NCI-H2081 treated with DMSO at 0.1 percent for 48 hours (cell line): ENCODE data around the gene CEACAM21.

Experiments used
- DNase-seq: peaks from one replicate; lab custom pipeline; 2025; lab: John Stamatoyannopoulos, UW

CEACAM21 gene

DNA sequence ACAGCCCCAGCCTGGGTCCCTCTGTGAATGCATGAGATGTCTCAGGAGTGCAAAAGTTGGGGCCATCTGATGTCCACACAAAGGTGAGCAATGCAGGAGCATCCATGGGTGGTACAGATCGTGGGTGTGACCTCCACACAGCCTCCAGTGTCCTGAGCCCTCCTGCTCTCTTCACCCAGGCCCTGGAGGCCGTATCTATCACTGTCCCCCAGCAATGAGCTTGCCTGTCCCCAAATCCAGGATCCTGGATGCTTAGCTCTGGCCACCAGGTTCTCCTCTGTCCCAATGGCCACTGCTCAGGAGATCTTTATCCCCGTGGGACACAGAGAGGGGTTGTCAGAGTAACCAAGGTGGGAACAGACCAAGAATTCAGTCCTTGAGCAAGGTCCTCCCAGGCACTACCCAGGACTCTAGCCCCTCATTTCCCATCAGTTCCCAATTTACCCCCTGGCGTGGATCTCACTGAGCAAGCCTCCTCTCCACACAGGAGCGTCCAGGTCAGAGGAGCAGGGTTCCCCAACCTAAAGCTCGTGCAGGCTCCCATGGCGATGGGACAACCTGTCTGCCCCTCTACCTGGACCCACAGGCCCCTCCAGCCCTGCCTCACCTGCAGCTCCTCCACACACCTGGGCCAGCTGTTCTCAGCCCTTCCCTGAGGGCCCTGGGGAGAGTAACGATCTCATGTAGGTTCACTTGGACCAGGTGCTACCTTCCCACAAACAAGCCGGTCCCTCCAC, 11.3 kb downstream of the CEACAM21 start:
- DNase-seq, result no peak

DNA sequence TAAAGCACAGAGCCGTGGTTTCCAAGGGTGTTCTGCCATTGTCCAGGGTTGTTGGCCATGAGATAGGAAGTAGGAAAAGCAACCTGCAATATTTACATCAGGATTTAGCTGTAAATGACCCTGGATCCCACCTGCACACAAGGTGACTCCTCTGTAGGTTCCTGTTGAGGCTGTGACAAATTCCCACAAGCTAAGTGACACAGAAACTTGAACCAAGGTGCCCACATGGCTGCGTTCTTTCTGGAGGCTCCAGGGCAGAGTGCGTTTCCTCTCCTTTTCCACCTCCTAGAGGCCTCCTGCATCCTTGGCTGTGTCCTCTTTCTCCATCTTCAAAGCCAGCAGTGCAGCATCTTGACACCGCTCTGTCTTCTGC, 11.9 kb downstream of the CEACAM21 start:
- no peak for DNase-seq

DNA sequence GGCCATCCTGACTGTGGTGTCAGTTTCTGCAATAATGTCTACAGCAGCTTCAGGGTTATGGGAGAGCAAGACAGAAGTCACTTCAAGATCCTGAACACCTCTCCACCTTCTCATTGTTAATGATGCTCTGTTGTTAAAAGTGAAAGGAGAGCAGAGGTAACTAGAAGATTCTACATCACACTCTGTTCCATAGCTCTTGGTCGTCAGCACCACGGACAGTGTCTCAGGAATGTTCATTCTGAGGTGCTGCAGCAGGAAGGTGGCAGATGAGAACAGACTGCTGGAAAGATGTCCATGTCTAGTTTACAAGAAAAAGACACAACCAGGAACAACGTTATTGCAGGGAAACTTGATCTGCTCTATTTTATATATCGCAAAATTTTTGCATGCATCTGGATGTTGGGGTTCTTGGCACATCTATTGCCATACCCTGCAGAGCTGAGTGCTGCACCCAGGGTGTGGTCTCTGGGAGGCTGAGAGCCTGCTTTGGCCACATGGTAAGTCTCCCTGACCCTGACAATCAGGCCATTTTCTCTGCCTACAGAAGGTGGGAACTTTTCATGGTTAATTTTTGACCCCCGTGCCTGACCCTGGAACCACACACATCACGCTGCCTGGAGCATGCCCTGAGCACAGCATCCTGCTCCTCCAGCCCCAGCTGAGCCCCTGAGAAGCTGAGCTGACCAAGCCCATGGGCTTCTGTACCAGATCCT, 12.7 kb downstream of the CEACAM21 start:
- no peak for DNase-seq

DNA sequence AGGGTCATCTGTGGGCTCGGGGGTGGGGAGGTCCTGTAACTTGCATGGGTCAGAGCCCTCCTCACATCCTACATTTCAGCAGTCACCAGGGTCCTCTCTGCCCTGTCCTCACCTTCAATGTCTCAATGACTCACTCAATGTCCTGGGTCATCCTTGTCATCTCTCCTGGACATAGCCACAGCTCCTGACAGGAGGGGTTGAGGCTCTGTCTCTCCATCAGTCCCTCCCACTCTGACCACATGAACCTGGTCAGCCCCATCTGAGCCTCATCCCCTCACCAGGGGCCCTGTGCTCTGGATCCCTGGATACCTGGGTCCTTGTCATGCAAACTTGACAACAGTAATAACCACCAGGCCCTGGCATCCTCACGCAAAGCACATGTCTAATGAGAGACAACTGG, 13.4 kb downstream of the CEACAM21 start:
- no peak for DNase-seq

DNA sequence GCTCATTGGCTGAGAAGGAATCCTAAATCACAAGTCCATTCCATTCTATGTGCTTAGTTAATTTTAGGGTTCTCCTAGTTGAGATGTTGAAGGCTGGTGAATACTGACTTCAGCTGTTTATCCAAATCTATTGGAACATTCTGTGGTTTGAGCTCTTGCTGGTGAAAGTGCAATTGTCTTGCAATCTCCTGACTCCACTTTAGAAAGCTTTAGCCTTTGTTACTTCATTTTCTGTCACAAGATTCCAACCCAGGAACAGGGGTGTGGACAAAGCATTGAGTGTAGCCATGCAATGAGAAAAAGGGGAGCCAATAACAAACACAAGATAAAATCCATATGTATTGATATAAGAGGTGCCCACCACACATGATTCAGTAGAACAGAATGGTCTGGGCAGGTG, 15.0 kb downstream of the CEACAM21 start:
- no peak for DNase-seq

DNA sequence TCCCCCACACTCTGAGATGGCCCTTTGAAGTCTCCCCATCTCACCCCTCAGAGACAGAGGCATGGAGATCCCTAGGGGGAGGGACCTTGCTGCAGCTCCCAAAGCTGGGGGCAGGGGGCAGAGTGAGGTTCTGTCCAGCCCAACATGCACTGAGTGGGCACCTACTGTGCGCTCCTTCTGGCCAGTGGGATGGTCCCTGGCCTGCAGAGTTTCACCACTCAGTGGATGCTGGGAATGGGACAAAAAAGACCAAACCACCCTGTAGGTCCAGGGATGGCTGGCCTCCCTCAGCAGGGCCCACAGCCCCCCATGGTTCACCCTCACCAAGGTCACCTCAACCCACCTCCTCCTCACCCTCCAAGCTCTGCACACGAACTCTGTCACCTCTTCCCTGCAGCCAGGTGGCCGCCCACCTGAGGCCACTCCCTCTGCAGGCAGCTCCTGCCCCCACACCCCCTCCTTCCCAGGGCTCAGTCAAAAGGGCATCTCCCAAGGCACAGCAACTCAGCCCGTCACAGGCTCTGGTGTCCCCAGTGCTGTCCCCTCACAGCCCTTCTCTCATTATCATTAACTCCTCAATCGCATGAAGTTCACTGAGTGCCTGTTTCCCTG, 16.1 kb downstream of the CEACAM21 start:
- no peak for DNase-seq

DNA sequence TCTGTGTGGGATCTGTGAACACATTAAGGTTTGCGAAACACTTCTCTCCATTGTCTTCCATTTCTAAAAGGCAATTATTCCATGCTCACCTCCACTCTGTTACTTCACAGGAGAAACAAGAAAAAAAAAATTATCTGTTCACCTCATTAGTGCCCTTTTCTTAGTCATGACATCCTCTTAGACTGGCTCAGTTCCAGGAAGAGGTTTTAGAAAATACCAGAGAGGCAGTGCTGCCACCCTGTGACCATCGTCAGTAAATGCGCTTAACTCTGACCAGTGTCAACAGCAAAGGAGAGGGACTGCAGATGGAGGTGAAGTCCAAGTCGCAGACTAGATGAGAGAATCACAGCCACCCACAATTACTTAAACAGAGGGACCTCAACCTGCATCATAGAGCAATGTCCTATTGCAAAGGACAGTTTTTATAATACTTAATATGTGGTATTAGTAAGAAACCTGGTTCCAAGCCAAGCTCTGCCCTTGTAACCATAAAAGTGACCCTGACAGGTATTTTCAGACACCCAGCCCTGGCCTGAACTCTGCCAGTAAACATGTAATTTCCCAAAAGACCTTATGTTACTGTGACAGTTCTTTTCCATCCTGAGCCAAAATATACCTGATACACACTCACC, 19.4 kb downstream of the CEACAM21 start:
- peak; percentile 16 for DNase-seq

DNA sequence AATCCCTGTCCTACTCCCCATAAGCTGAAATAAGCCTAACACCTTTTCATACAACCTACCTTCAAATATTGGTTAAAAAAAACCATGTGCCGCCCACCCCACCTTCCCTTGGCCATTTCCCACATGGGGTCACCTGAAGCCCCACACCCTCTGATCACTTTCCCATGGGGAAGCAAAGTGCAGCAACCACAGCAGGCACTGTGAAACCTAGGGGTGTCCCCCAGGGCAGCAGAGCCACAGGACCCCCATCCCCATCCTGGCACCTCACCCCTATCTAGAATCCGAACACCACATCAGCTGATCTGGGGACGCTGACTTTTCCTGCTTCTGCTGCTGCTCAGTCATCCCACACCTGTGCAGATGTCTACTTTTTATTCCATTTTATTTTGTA, 19.9 kb downstream of the CEACAM21 start:
- no peak for DNase-seq

DNA sequence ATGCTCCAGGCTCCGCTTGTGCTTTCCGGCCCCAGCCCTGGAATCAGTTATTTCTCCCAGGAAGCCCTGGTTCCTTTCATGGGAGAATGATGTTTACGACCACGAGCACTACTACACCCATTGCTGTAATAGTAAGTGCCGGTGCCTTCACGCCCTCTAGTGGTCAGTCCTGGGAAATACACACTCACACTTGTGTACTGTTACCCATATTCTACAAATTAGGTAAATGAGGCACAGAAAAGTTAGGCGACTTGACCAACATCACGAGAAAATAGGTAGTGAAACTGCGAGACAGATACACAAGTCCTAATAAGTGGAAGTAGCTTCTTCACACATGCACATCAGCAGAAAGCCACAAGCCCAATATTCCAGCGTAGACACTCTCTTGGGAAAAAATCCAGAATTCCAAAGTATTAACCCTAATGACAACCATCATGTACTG, 21.7 kb downstream of the CEACAM21 start:
- no peak for DNase-seq

DNA sequence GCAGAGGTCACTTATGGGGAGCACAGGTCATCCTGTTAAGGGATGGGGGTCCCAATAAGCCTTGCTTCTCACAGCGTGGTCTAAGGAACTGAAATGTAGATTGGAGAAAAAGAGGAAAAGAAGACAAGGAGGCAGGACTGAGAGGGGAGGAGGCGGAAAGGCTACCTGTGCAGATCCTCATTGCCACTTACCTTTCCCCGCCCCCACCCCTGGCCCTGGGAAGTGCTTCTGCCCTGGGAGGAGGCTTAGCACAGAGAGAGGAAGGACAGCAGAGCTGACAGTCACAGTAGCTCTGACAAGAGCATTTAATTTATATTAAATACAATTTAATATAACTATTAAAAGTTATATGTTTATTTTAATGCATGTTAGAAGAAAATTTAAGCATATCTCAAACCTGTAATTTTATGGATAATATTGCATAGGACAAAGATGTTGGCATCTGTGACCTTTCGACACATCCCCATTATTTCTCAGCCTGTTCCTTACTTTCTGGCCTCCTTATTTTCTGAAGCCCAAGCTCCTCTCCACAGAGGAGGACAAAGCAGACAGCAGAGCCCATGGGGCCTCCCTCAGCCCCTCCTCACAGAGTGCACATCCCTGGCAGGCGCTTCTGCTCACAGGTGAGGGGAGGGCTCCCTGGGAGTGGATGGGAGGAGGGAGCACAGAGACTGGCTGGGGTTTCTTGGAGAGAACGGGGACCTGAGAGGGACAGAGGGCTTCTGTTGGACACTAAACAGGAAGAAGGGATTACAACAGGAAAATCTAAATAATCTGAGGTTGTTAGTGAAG, 23.4 kb downstream of the CEACAM21 start:
- DNase-seq, result no peak

DNA sequence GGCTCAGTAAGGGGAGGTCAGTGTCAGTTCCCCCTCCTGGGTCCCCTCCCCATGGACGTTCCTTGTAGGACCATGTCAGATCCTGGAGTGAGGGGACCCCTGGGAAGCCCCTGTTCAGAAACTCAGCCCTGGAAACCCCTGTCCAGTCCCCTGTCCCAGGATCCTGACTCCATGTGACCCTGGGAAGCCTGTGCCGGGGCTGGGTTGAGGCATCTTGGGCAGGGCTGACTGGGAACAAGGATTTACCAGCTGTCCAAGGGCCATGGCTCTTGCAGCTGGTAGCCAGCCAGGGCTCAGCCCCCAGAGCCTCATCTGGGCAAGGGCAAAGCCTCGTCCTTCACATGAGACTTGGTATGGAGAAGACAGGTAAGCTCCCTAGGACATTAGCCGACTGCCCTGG, 25.8 kb downstream of the CEACAM21 start:
- DNase-seq, result no peak

DNA sequence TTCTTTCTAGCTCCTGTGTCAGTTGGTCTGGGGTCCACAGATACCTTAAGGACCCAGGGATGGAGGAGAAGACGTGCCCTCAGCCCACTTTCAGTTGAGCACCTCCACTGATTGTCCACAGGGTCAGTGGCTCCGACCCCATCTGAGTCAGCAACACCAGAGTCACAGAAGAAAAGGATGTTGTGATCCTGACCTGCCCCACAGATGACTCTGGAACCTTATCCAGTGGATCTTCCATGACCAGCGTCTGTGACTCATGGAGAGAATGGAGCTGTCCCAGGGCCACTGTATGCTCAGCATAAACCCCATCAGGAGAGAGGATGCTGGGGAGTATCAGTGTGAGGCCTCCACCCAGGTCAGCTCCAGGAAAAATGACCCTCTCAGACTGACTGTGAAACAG, 28.9 kb downstream of the CEACAM21 start:
- no peak for DNase-seq

DNA sequence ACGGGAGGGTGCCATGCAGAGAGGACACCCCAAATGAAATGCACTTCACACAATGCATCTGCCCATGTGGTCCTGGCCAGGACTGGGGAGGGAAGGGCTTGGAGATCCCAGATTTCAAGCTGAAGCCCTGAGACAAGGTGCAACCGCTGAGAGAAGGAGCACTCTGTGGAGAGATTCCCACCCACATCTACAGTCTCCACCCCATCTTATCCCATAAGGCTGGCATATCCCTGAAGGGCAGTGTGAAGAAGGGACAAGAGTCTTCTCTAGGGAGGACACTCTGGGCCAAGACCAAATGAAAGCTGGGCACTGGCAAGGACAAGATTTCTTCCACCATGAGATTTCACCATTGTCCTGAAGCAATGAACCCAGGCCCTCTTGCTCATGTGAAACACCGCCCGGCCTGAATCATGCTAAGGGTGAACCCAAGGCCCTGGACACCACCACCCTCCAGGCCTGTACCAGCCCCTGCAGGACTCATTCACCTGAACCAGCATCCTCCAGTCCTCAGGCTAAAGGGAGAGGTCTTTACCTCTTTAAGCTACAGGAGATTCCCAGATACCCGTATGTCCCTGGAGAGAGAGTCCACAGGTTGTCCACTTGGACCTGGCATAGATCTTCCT, 30.4 kb downstream of the CEACAM21 start:
- DNase-seq, result no peak

DNA sequence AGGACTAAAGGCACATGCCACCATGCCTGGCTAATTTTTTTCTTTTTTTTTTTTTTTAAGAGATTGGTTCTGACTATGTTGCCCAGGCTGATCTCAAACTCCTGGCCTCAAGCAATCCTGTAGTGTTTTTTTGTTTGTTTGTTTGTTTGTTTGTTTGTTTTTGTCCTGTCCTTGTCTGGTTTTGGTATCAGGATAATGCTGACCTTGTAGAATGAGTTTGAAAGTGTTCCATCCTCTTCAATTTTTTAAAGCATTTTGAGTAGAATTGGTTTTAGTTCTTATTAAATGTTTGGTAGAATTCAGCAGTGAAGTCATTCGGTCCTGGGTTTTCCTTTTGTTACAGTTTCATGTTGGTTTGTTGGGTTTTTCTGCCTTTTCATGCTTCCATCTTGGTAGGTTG, 31.7 kb downstream of the CEACAM21 start:
- DNase-seq, result no peak

DNA sequence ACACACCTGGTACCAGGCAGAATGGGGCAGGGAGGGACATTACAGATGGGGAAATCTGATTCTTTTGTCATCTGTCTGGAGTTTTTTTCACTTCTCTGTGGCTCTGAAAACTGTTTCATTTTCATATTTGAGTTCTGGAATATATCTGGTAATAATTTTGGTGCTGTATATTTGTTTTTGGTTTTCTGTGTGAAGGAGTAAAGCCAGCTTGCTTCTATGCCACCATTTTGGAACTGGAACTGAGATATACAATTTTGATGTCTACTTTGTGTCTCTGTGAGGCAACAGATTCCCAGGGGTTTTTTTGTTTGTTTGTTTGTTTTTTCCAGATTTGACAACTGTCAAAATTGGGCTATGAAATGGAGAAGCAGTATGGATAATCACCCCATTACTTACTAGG, 34.8 kb downstream of the CEACAM21 start:
- DNase-seq, result no peak

DNA sequence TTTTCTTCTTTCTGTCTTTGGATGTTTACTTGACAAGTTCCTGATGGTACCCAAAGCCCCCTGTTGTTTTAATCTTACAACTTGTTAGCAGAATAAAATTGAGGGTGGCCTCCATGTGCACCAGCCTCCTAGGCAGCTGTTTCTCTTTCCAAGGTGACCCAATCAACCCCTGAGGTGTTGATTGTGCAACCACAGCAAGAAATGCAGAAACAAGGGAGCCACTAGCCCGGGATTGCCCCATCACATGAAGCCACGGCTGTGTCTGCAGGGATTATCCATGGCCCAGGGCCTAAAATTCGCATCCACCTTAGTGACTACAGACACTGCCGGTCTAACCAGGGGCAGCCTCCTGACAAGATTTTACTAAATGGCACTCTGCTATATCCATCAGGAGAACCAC, 36.5 kb downstream of the CEACAM21 start:
- DNase-seq, result no peak

DNA sequence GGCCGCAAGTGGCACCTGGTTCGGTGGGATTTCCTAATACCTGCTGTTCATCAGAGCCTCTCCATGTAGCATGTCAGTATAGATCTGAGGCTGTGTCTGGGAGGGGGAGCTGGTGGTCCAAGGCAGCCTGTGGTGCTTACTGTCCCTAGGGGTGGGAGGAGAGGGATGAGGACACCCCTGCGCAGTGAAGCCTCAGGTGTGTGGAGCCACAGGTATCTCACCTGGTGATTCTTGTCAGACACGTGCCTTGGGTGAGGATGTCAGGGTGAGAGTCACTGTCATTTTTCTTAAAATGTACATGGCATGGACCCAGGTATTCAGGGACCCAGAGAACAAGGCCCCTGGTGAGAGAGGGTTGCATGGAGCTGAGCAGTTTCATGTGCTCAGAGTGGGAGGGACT, 39.2 kb downstream of the CEACAM21 start:
- no peak for DNase-seq

DNA sequence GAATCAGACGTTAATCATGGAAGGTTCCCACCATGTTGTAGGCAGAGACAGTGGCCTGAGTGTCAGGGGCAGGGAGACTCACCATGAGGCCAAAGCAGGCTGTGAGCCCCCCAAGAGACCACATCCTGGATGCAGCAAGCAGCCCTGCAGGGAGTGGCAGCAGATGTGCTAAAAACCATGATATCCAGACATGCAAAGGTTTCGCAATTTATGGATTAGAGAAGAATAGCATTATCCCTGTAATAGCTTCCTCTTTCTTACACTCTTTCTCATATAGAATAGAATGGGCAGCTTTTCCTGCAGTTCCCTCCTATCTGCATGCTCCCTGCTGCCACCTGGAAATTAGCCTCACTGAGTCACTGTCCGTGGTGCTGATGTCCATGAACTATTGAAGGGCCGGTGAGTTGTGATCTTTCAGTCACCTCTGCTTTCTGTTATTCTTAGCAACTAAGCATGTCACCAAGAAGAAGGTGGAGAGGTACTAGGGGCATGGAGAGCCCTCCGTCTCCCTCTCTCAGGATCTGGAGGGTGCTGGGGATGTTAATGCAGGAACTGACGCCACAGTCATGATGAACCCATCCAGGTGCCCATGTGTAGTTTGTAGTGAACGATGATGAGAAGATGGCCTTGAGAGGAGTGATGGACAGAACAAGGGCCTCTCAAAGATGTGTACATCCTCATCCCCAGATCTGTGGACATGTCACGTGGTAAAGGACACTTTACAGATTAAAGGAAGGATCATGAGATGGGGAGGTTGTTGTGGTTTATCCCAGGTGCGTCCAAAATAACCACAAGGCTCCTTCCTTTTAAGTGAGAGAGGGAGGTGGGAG, 41.0 kb downstream of the CEACAM21 start:
- DNase-seq, result no peak

DNA sequence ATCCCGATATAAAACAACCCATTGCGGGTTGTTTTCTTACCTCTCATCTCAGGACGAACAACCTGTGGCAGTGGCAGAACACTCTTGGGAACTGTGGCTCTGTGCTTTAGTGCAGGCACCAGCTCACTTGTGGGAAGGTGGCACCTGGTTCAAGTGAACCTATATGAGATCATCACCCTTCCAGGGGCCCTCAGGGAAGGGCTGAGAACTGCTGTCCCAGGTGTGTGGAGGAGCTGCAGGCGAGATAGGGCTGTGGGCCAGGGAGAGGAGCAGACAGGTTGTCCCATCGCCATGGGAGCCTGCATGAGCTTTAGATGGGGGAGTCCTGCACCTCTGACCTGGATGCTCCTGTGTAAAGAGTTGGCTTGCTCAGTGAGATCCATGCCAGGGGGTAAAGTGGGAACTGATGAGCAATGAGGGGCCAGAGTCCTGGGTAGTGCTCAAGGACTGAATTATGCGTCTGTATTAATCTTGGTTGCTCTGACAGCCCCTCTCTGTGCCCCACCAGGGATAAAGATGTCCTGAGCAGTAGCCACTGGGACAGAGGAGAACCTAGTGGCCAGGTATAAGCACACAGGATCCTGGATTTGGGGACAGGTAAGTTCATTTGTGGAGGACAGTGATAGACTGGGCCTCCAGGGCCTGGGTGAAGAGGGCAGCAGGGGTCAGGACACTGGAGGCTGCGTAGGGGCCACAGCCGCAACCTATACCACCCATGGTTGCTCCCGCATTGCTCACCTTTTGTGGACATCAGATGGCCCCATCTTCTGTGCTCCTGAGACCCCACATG, 42.2 kb downstream of the CEACAM21 start:
- no peak for DNase-seq

DNA sequence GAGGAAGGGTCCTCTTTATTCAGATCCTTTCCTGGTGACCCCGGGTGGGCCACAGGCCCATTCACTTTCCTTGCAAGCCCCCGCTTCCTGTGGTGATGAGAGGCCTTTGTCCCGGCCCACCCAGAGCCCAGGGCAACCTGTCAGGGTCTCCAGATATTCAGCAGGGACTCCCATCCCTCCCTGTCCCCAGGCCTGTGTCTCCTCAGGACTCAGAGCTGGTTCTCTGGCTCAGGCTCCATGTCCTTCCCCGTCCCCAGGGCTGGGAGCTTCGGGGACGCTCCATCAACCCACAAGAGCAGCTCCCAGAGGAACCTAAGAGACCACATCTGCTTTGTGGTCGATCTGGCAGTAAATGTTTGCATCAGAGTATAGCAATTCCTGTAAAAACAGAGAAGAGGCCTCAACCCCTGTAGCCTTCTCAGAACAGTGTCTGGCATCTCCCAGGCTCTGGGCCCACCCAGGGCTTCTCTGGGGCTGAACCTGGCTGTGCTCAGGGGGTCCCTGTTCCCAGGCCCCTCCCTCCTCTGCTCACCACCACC, 43.1 kb downstream of the CEACAM21 start:
- no peak for DNase-seq
